Measurements from ENCODE around the gene LTBP1.
"Not testable (repeated sequence)": the region's sequence is repeated elsewhere in the genome, so short reads cannot be mapped to it uniquely, and the experiment has no call there.

The LTBP1 gene

GRCh38 chr2:32946314-32947075, at the start of gene LTBP1:
LTBP1 (plus strand) TSS chr2:32946953; CDS start chr2:32947325, 372 bp downstream.
- peaks cover 26% of the 10 kb centered on the region for H3K27me3 Mint-ChIP-seq
- no peak within 1 kb of the TSS for H3K27ac Mint-ChIP-seq
- H3K4me3 Mint-ChIP-seq = peak within 1 kb of the TSS; percentile 77
- H3K36me3 Mint-ChIP-seq = no peaks in the 10 kb centered on the region
- H3K4me1 Mint-ChIP-seq = peaks cover 4% of the 10 kb centered on the region
- peak; percentile 80 for ATAC-seq
- H3K9me3 Mint-ChIP-seq = no peaks in the 10 kb centered on the region

GRCh38 chr2:32900246-32900973, 46.3 kb upstream of the LTBP1 start:
- Mint-ChIP-seq H3K36me3 (peaks cover 5% of the 10 kb centered on the region), H3K27me3 (peaks cover 40% of the 10 kb centered on the region), H3K4me1 (no peaks in the 10 kb centered on the region), H3K9me3 (peaks cover 4% of the 10 kb centered on the region), H3K27ac (no peak overlapping the region), H3K4me3 (no peak overlapping the region)
- ATAC-seq = no peak

GRCh38 chr2:32901313-32901712, 45.4 kb upstream of the LTBP1 start:
- H3K27ac Mint-ChIP-seq = no peak overlapping the region
- H3K36me3 Mint-ChIP-seq = peaks cover 5% of the 10 kb centered on the region
- H3K4me1 Mint-ChIP-seq = no peaks in the 10 kb centered on the region
- H3K27me3 Mint-ChIP-seq = peaks cover 40% of the 10 kb centered on the region
- H3K9me3 Mint-ChIP-seq = peaks cover 4% of the 10 kb centered on the region
- peak; percentile 14 for ATAC-seq
- H3K4me3 Mint-ChIP-seq = no peak overlapping the region

GRCh38 chr2:32902174-32902573, 44.6 kb upstream of the LTBP1 start:
- no peak for ATAC-seq
- H3K4me3 Mint-ChIP-seq = no peak overlapping the region
- H3K36me3 Mint-ChIP-seq = peaks cover 2% of the 10 kb centered on the region
- no peak overlapping the region for H3K27ac Mint-ChIP-seq
- peaks cover 36% of the 10 kb centered on the region for H3K27me3 Mint-ChIP-seq
- H3K9me3 Mint-ChIP-seq = peaks cover 1% of the 10 kb centered on the region
- H3K4me1 Mint-ChIP-seq = no peaks in the 10 kb centered on the region

- Mint-ChIP-seq H3K27me3 (peaks cover 28% of the 10 kb centered on the region), H3K4me1 (no peaks in the 10 kb centered on the region), H3K4me3 (no peak overlapping the region), H3K36me3 (no peaks in the 10 kb centered on the region), H3K27ac (no peak overlapping the region), H3K9me3 (no peaks in the 10 kb centered on the region)
- ATAC-seq = no peak
Measured at GRCh38 chr2:32902986-32903385, 43.8 kb upstream of the LTBP1 start.

GRCh38 chr2:32904074-32904473, 42.7 kb upstream of the LTBP1 start:
- Mint-ChIP-seq H3K36me3 (no peaks in the 10 kb centered on the region), H3K4me3 (no peak overlapping the region), H3K4me1 (no peaks in the 10 kb centered on the region), H3K9me3 (no peaks in the 10 kb centered on the region), H3K27me3 (peaks cover 17% of the 10 kb centered on the region), H3K27ac (no peak overlapping the region)
- ATAC-seq = no peak

- H3K9me3 Mint-ChIP-seq = no peaks in the 10 kb centered on the region
- no peak for ATAC-seq
- no peaks in the 10 kb centered on the region for H3K4me1 Mint-ChIP-seq
- no peak overlapping the region for H3K4me3 Mint-ChIP-seq
- no peak overlapping the region for H3K27ac Mint-ChIP-seq
- no peaks in the 10 kb centered on the region for H3K36me3 Mint-ChIP-seq
- peaks cover 15% of the 10 kb centered on the region for H3K27me3 Mint-ChIP-seq
Measured at GRCh38 chr2:32904751-32905150, 42.0 kb upstream of the LTBP1 start.

GRCh38 chr2:32905270-32905669, 41.5 kb upstream of the LTBP1 start:
- Mint-ChIP-seq H3K4me1 (peaks cover 1% of the 10 kb centered on the region), H3K27ac (no peak overlapping the region)
- ATAC-seq = no peak

GRCh38 chr2:32910883-32911598, 35.7 kb upstream of the LTBP1 start:
- Mint-ChIP-seq H3K4me3 (no peak overlapping the region), H3K9me3 (no peaks in the 10 kb centered on the region), H3K27me3 (no peaks in the 10 kb centered on the region), H3K36me3 (no peaks in the 10 kb centered on the region), H3K4me1 (peaks cover 15% of the 10 kb centered on the region), H3K27ac (no peak overlapping the region)
- no peak for ATAC-seq

More at GRCh38 chr2:32905270-32905669, 41.5 kb upstream of the LTBP1 start:
- Mint-ChIP-seq H3K27me3 (peaks cover 11% of the 10 kb centered on the region), H3K4me3 (no peak overlapping the region), H3K9me3 (no peaks in the 10 kb centered on the region), H3K36me3 (no peaks in the 10 kb centered on the region)

GRCh38 chr2:32915694-32916093, 31.1 kb upstream of the LTBP1 start:
- H3K27me3 Mint-ChIP-seq = no peaks in the 10 kb centered on the region
- H3K4me1 Mint-ChIP-seq = peaks cover 10% of the 10 kb centered on the region
- no peak overlapping the region for H3K4me3 Mint-ChIP-seq
- peaks cover 3% of the 10 kb centered on the region for H3K9me3 Mint-ChIP-seq
- H3K27ac Mint-ChIP-seq = no peak overlapping the region
- no peaks in the 10 kb centered on the region for H3K36me3 Mint-ChIP-seq
- no peak for ATAC-seq

GRCh38 chr2:32918774-32919173, 28.0 kb upstream of the LTBP1 start:
- H3K36me3 Mint-ChIP-seq = no peaks in the 10 kb centered on the region
- H3K4me3 Mint-ChIP-seq = no peak overlapping the region
- H3K27ac Mint-ChIP-seq = no peak overlapping the region
- no peaks in the 10 kb centered on the region for H3K4me1 Mint-ChIP-seq
- H3K27me3 Mint-ChIP-seq = peaks cover 21% of the 10 kb centered on the region
- peaks cover 5% of the 10 kb centered on the region for H3K9me3 Mint-ChIP-seq
- no peak for ATAC-seq

GRCh38 chr2:32919901-32920300, 26.9 kb upstream of the LTBP1 start:
- not testable (repeated sequence) for H3K27ac Mint-ChIP-seq, H3K4me1 Mint-ChIP-seq, H3K4me3 Mint-ChIP-seq, H3K9me3 Mint-ChIP-seq, ATAC-seq, H3K36me3 Mint-ChIP-seq
- H3K27me3 Mint-ChIP-seq = peaks cover 21% of the 10 kb centered on the region

- peaks cover 23% of the 10 kb centered on the region for H3K27me3 Mint-ChIP-seq
- not testable (repeated sequence) for H3K27ac Mint-ChIP-seq, H3K36me3 Mint-ChIP-seq, H3K9me3 Mint-ChIP-seq, ATAC-seq, H3K4me1 Mint-ChIP-seq, H3K4me3 Mint-ChIP-seq
Measured at GRCh38 chr2:32921486-32921885, 25.3 kb upstream of the LTBP1 start.

- Mint-ChIP-seq H3K4me1 (no peaks in the 10 kb centered on the region), H3K4me3 (no peak overlapping the region)
- no peak for ATAC-seq
Measured at GRCh38 chr2:32922501-32922900, 24.3 kb upstream of the LTBP1 start.

GRCh38 chr2:32923109-32923508, 23.6 kb upstream of the LTBP1 start:
- Mint-ChIP-seq H3K4me3 (no peak overlapping the region), H3K4me1 (no peaks in the 10 kb centered on the region), H3K36me3 (no peaks in the 10 kb centered on the region), H3K27ac (no peak overlapping the region), H3K9me3 (peaks cover 5% of the 10 kb centered on the region), H3K27me3 (peaks cover 39% of the 10 kb centered on the region)
- ATAC-seq = no peak

More at GRCh38 chr2:32922501-32922900, 24.3 kb upstream of the LTBP1 start:
- no peaks in the 10 kb centered on the region for H3K36me3 Mint-ChIP-seq
- no peak overlapping the region for H3K27ac Mint-ChIP-seq
- H3K27me3 Mint-ChIP-seq = peaks cover 33% of the 10 kb centered on the region
- H3K9me3 Mint-ChIP-seq = peaks cover 5% of the 10 kb centered on the region

All from stimulated activated memory B cell treated with anti-CD40 and anti-IgM and Interleukin-4, amounts not matched to agents 10 μg/mL and 1 μg/mL and 100 μg/mL, for 72 hours (primary cell).